Right atrium auricular region (tissue), 2 donors: ENCODE data around the gene ZNF10. TPM values are rescaled to one million over a fixed set of nuclear protein-coding genes. Genes with fewer than 3 reads are reported as not detected.

Experiments used
- DNase-seq: peaks from one replicate; pipeline ENCODE4 v3.0.0-alpha.2; 2019; ENCODE audit warnings: low spot score
- H3K27ac ChIP-seq, 2 donors: fragments of 200-600 bp; sonication (generic); 1 replicate in 1 of 2; 2 replicates in 1 of 2; pipeline ENCODE4 v1.5.1; 2016 to 2019
- H3K27me3 ChIP-seq, 2 donors: fragments of 200-600 bp; sonication (generic); one replicate each; pipeline versions ENCODE4 v1.5.1 to v1.6.0; 2017 to 2019
- H3K36me3 ChIP-seq: fragments of 200-600 bp; sonication (generic); one replicate; pipeline ENCODE4 v1.5.1; 2016
- H3K4me1 ChIP-seq, 2 donors: fragments of 200-600 bp; sonication (generic); one replicate each; pipeline versions ENCODE4 v1.5.1 to v1.6.0; 2017 to 2019
- H3K4me3 ChIP-seq, 2 donors: fragments of 200-600 bp; sonication (generic); 1 replicate in 1 of 2; 2 replicates in 1 of 2; pipeline ENCODE4 v1.5.1; 2017 to 2019; ENCODE audit warnings: mild to moderate bottlenecking in 1 of 2, moderate library complexity in 1 of 2
- H3K9me3 ChIP-seq, 2 donors: fragments of 200-600 bp; sonication (generic); one replicate each; pipeline ENCODE4 v1.5.1; 2019
- CTCF ChIP-seq, 2 donors: fragments of 200-600 bp; sonication (generic); IDR thresholded peaks; one replicate each; pipeline ENCODE4 v1.5.1; 2019; ENCODE audit warnings: antibody characterized with exemption in 2 of 2
- total RNA-seq, 2 donors: library from RNA; depleted of rRNA; stranded (reverse); fragments of >200 nt; gene quantifications; one replicate each; pipeline ENCODE4 v1.1.0, GENCODE V29; 2016

Gene ZNF10
- total RNA-seq = 1 to 10 TPM; 6.8 to 9.8 TPM

DNA sequence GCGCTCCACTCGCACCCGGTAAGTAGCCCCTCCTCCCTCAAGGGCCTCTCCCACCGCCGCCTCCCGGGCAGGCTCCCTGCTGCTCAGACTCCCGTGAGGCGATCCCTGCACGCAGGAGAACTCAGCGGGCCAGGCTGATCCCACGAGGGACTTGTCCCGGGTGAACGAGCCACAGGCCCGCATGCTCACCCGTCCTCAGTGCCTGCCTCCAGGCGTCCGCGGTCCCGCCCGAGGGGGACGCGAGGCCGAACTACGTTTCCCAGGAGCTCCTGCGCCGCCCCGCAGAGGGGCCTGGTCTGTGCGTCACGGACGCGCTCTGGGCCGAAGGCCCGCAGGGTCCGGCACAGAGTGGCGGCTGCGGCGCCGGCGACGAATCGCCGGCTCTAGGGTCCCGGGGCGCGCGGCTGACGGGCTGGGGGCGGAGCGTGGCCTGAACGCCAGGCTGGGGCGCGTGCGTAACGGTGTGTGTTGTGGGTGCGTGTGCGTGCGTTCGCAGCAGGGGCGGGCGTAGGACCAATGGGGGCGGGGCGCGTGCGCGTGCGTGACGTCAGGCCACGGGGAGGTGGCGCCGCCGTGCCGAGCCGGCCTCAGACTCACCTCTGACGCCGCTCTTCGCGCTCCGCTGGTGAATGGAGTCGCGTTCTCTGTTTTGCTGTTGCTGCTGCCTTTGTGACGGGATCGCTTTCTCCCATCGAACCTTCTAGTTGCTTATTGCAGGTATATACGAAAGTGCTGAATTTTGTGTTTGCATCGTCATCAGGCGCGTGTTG, at the start of gene ZNF10, which contains the start of gene ZNF891:
Gene ZNF10 (plus strand): TSS at position 590 of the 770 bp plus-strand sequence. CDS start 13,866 bp downstream, outside the sequence.
Gene ZNF891 (minus strand): TSS at position 237 of the 770 bp plus-strand sequence. CDS start 8,356 bp downstream, outside the sequence.
- H3K9me3 ChIP-seq = peaks cover 5 to 73% of the 10 kb centered on the region in 2 donors
- peak within 1 kb of the TSS; percentile 96 to 98 for H3K27ac ChIP-seq
- peak; percentile 97 for DNase-seq
- H3K4me1 ChIP-seq = peaks cover 0 to 18% of the 10 kb centered on the region in 2 donors
- peak within 1 kb of the TSS; percentile 78 to 93 for H3K4me3 ChIP-seq
- H3K27me3 ChIP-seq = no peaks in the 10 kb centered on the region
- TF ChIP-seq CTCF (IDR thresholded peaks at IDR 0.05) = no peak
- peaks cover 24% of the 10 kb centered on the region for H3K36me3 ChIP-seq

- Histone ChIP-seq H3K36me3 (peaks cover 43% of the 10 kb centered on the region), H3K27me3 (no peaks in the 10 kb centered on the region), H3K27ac (peak overlapping the region; percentile 96 to 98), H3K4me3 (peak overlapping the region; percentile 76 to 93), H3K4me1 (peaks cover 0 to 12% of the 10 kb centered on the region in 2 donors), H3K9me3 (peaks cover 15 to 84% of the 10 kb centered on the region in 2 donors)
- TF ChIP-seq CTCF (IDR thresholded peaks at IDR 0.05) = no peak
- no peak for DNase-seq
Observed at GRCh38 chr12:133081159-133081780, 49.2 kb upstream of the ZNF10 start.

GRCh38 chr12:133083345-133083744, 47.1 kb upstream of the ZNF10 start:
- no peak for TF ChIP-seq CTCF (IDR thresholded peaks at IDR 0.05)
- Histone ChIP-seq H3K4me3 (no peak overlapping the region), H3K4me1 (peaks cover 0 to 12% of the 10 kb centered on the region in 2 donors), H3K27ac (no peak overlapping the region), H3K9me3 (peaks cover 26 to 84% of the 10 kb centered on the region in 2 donors), H3K27me3 (no peaks in the 10 kb centered on the region), H3K36me3 (peaks cover 64% of the 10 kb centered on the region)
- no peak for DNase-seq

DNA sequence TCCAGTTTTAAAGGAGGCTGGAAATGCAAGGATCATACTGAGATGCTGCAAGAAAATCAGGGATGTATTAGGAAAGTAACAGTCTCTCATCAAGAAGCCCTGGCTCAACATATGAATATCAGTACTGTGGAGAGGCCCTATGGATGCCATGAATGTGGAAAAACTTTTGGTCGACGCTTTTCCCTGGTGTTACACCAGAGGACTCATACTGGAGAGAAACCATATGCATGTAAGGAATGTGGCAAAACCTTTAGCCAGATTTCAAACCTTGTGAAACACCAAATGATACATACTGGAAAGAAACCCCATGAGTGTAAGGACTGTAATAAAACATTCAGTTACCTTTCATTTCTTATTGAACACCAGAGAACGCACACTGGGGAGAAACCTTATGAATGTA, 24.8 kb upstream of the ZNF10 start:
- H3K4me3 ChIP-seq = no peak overlapping the region
- no peak overlapping the region for H3K27ac ChIP-seq
- peaks cover 94 to 100% of the 10 kb centered on the region in 2 donors for H3K9me3 ChIP-seq
- no peaks in the 10 kb centered on the region for H3K27me3 ChIP-seq
- no peak for TF ChIP-seq CTCF (IDR thresholded peaks at IDR 0.05)
- DNase-seq = no peak
- peaks cover 75% of the 10 kb centered on the region for H3K36me3 ChIP-seq
- no peaks in the 10 kb centered on the region for H3K4me1 ChIP-seq

DNA sequence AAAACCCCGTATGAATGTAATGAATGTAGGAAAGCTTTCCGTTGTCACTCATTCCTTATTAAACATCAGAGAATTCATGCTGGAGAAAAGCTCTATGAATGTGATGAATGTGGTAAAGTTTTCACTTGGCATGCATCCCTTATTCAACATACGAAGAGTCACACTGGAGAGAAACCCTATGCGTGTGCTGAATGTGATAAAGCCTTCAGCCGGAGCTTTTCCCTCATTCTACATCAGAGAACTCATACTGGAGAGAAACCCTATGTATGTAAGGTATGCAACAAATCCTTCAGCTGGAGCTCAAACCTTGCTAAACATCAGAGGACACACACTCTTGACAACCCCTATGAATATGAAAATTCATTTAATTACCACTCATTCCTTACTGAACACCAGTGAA, 24.2 kb upstream of the ZNF10 start:
- Histone ChIP-seq H3K4me3 (no peak overlapping the region), H3K4me1 (no peaks in the 10 kb centered on the region), H3K9me3 (peaks cover 92 to 100% of the 10 kb centered on the region in 2 donors), H3K36me3 (peaks cover 69% of the 10 kb centered on the region), H3K27me3 (no peaks in the 10 kb centered on the region), H3K27ac (no peak overlapping the region)
- DNase-seq = no peak
- TF ChIP-seq CTCF (IDR thresholded peaks at IDR 0.05) = no peak
